ENCODE results near the gene OR7D4.

The OR7D4 gene

GRCh38 chr19:9165261-9165660 lies 54.1 kb downstream of the OR7D4 start:
- H3K4me3 ChIP-seq (ENCODE audit: low read length) = no peak overlapping the region
- H3K36me3 ChIP-seq (ENCODE audit: control insufficient read depth, insufficient read depth, low read length) = peaks cover 19% of the 10 kb centered on the region
- no peaks in the 10 kb centered on the region for H3K4me1 ChIP-seq (ENCODE audit: control insufficient read depth, insufficient read depth, low read length)
- peaks cover 3% of the 10 kb centered on the region for H3K9me3 ChIP-seq (ENCODE audit: control insufficient read depth, low read length)
- H3K27me3 ChIP-seq (ENCODE audit: control insufficient read depth, insufficient read depth, low read length) = no peaks in the 10 kb centered on the region
- H3K9ac ChIP-seq (ENCODE audit: low read length) = no peak overlapping the region

GRCh38 chr19:9161427-9161826 lies 58.0 kb downstream of the OR7D4 start:
- Histone ChIP-seq H3K9ac (ENCODE audit: low read length) (no peak overlapping the region), H3K36me3 (ENCODE audit: control insufficient read depth, insufficient read depth, low read length) (peaks cover 32% of the 10 kb centered on the region), H3K4me1 (ENCODE audit: control insufficient read depth, insufficient read depth, low read length) (no peaks in the 10 kb centered on the region), H3K4me3 (ENCODE audit: low read length) (no peak overlapping the region), H3K27me3 (ENCODE audit: control insufficient read depth, insufficient read depth, low read length) (no peaks in the 10 kb centered on the region), H3K9me3 (ENCODE audit: control insufficient read depth, low read length) (peaks cover 5% of the 10 kb centered on the region)
